Keratinocyte (primary cell): ENCODE data around the gene ITGB5. TPM values are rescaled to one million over a fixed set of nuclear protein-coding genes. Genes with fewer than 3 reads are reported as not detected.

Experiments
- DNase-seq: peaks from one replicate; pipeline ENCODE4 v3.0.0-alpha.2; 2011; ENCODE audit warnings: low read depth, missing footprints, low spot score
- FAIRE-seq: peaks from 2 replicates; lab custom pipeline; 2011; peaks lifted over from hg19 to GRCh38; lab: Jason Lieb, UNC
- H2AFZ ChIP-seq: 2 replicates; pipeline ENCODE4 v1.6.0; 2012; ENCODE audit warnings: low read length, control low read depth, inconsistent platforms; ENCODE audit not compliant: control insufficient read depth
- H3K27ac ChIP-seq: 2 replicates; pipeline ENCODE4 v1.5.1; 2011; ENCODE audit warnings: low read length; ENCODE audit not compliant: control insufficient read depth, insufficient read depth
- H3K27me3 ChIP-seq: 3 replicates; pipeline ENCODE4 v1.6.0; 2011; ENCODE audit warnings: low read length; ENCODE audit not compliant: control insufficient read depth, insufficient read depth; ENCODE audit errors: extremely low read depth
- H3K36me3 ChIP-seq, 2 experiments: 2 replicates in 1 of 2; 3 replicates in 1 of 2; pipeline ENCODE4 v1.5.1; 2011; ENCODE audit warnings: low read length in 2 of 2, mild to moderate bottlenecking in 1 of 2; ENCODE audit not compliant: control insufficient read depth in 2 of 2, insufficient read depth in 2 of 2; ENCODE audit errors: extremely low read depth in 1 of 2
- H3K4me1 ChIP-seq: 3 replicates; pipeline ENCODE4 v1.5.1; 2011; ENCODE audit warnings: low read length; ENCODE audit not compliant: control insufficient read depth, insufficient read depth; ENCODE audit errors: extremely low read depth
- H3K4me2 ChIP-seq: 3 replicates; pipeline ENCODE4 v1.6.0; 2011; ENCODE audit warnings: low read depth, low read length; ENCODE audit not compliant: control insufficient read depth, insufficient read depth; ENCODE audit errors: extremely low read depth
- H3K4me3 ChIP-seq, 3 experiments: fragments of 200-600 bp in 1 of 3; sonication (generic) in 1 of 3; 2 replicates in 2 of 3; 3 replicates in 1 of 3; pipeline ENCODE4 v1.5.1; 2011 to 2016; ENCODE audit warnings: low read length in 3 of 3, mild to moderate bottlenecking in 3 of 3, control low read depth in 2 of 3, inconsistent platforms in 1 of 3, low read depth in 1 of 3, mixed read lengths in 1 of 3, mixed run types in 1 of 3, moderate library complexity in 1 of 3; ENCODE audit not compliant: control insufficient read depth in 2 of 3, insufficient read depth in 2 of 3; ENCODE audit errors: extremely low read depth in 1 of 3
- H3K79me2 ChIP-seq: 2 replicates; pipeline ENCODE4 v1.6.0; 2012; ENCODE audit warnings: low read length; ENCODE audit not compliant: control insufficient read depth, insufficient read depth
- H3K9ac ChIP-seq: 3 replicates; pipeline ENCODE4 v1.6.0; 2011; ENCODE audit warnings: low read length; ENCODE audit not compliant: control insufficient read depth, insufficient read depth; ENCODE audit errors: extremely low read depth
- H3K9me1 ChIP-seq: 3 replicates; pipeline ENCODE4 v1.6.0; 2011; ENCODE audit warnings: low read length; ENCODE audit not compliant: control insufficient read depth, insufficient read depth; ENCODE audit errors: extremely low read depth
- H3K9me3 ChIP-seq: 2 replicates; pipeline ENCODE4 v1.5.1; 2012; ENCODE audit warnings: low read depth, low read length; ENCODE audit not compliant: control insufficient read depth
- H4K20me1 ChIP-seq: 3 replicates; pipeline ENCODE4 v1.6.0; 2011; ENCODE audit warnings: low read length; ENCODE audit not compliant: control insufficient read depth, insufficient read depth; ENCODE audit errors: extremely low read depth
- EZH2 ChIP-seq: IDR thresholded peaks from one replicate; pipeline ENCODE4 v1.6.1; 2012; ENCODE audit warnings: inconsistent platforms, mild to moderate bottlenecking, low read length, moderate library complexity
- dilution Hi-C: fragments of 300-500 bp; cut with MboI; formaldehyde crosslinking; loops from one replicate; pipeline ENCODE4 v1.7.0; 2020; ENCODE audit warnings: low sequenced_read_pairs; ENCODE audit not compliant: extremely low pct_ligation_motif_present
- polyA plus RNA-seq, 5 experiments: library from polyadenylated mRNA; depleted of rRNA in 3 of 5; stranded (reverse) in 3 of 5; stranded (forward) in 1 of 5; unstranded in 1 of 5; fragments of >200 nt; gene quantifications; 1 replicate in 1 of 5; 2 replicates in 3 of 5; 3 replicates in 1 of 5; pipeline versions ENCODE4 v1.2.1 to v1.2.3, GENCODE V29; 2011 to 2012; ENCODE audit warnings: missing spikeins in 2 of 5, low read depth in 1 of 5, low replicate concordance in 1 of 5
- TF ChIP-seq, protein P1 (sequence below), 3 experiments: IDR thresholded peaks in 1 of 3; conservative IDR thresholded peaks in 1 of 3; optimal IDR thresholded peaks in 1 of 3; 2 replicates in 2 of 3; 3 replicates in 1 of 3; pipeline versions ENCODE3 to v1.5.1; 2011; ENCODE audit warnings: low read length in 3 of 3, mild to moderate bottlenecking in 3 of 3, moderate library complexity in 2 of 3, control low read depth in 1 of 3, inconsistent platforms in 1 of 3; ENCODE audit not compliant: insufficient read depth in 2 of 3; ENCODE audit errors: extremely low read depth in 1 of 3

The ITGB5 gene
- polyA plus RNA-seq, 1 donor (not counting 4 experiments of a cell fraction or from before 2014, with no cell fraction given), result 136 TPM

DNA sequence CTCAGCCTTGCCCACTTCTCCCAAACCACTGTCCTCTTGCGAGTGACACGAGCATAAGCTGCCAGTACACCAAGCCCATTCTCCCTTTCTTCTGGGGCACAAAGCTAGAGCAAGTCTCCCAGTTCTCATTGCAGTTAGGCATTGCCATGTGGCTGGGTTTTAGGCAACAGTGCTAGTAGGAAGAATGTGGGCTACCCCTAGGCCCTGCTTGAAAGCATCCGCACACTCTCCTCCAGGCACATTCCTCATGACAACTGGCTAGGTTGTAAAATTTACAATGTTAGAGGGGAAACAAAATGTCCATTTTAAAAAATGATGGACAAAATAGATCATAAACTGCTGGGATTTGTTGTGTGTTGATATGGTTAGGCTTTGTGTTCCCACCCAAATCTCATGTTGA lies 19.7 kb downstream of the ITGB5 start:
- Histone ChIP-seq H3K36me3 (peaks cover 10 to 15% of the 10 kb centered on the region in 2 experiments), H2AFZ (no peak overlapping the region), H4K20me1 (peaks cover 4% of the 10 kb centered on the region), H3K4me3 (no peak overlapping the region), H3K9me3 (no peaks in the 10 kb centered on the region), H3K27me3 (no peaks in the 10 kb centered on the region), H3K9ac (no peak overlapping the region), H3K79me2 (peaks cover 22% of the 10 kb centered on the region), H3K9me1 (no peaks in the 10 kb centered on the region), H3K4me2 (no peak overlapping the region), H3K4me1 (peaks cover 27% of the 10 kb centered on the region), H3K27ac (no peak overlapping the region)
- TF ChIP-seq EZH2, result no peak
- TF ChIP-seq, protein P1, sequence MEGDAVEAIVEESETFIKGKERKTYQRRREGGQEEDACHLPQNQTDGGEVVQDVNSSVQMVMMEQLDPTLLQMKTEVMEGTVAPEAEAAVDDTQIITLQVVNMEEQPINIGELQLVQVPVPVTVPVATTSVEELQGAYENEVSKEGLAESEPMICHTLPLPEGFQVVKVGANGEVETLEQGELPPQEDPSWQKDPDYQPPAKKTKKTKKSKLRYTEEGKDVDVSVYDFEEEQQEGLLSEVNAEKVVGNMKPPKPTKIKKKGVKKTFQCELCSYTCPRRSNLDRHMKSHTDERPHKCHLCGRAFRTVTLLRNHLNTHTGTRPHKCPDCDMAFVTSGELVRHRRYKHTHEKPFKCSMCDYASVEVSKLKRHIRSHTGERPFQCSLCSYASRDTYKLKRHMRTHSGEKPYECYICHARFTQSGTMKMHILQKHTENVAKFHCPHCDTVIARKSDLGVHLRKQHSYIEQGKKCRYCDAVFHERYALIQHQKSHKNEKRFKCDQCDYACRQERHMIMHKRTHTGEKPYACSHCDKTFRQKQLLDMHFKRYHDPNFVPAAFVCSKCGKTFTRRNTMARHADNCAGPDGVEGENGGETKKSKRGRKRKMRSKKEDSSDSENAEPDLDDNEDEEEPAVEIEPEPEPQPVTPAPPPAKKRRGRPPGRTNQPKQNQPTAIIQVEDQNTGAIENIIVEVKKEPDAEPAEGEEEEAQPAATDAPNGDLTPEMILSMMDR (optimal IDR thresholded peaks at IDR 0.05 in 1 of 3, IDR thresholded peaks at IDR 0.05 in 1 of 3, conservative IDR thresholded peaks at IDR 0.05 in 1 of 3; ENCODE audit: extremely low read depth in 1 of 3, insufficient read depth in 2 of 3, low read length in 3 of 3), result no peak
- dilution Hi-C loops, result no loop called here
- no peak for FAIRE-seq
- no peak for DNase-seq

- Histone ChIP-seq H3K36me3 (peaks cover 3 to 13% of the 10 kb centered on the region in 2 experiments), H3K27me3 (no peaks in the 10 kb centered on the region), H3K27ac (no peak overlapping the region), H3K9ac (no peak overlapping the region), H3K4me1 (peaks cover 34% of the 10 kb centered on the region), H3K9me3 (no peaks in the 10 kb centered on the region), H2AFZ (no peak overlapping the region), H3K4me2 (no peak overlapping the region), H3K9me1 (no peaks in the 10 kb centered on the region), H4K20me1 (peaks cover 4% of the 10 kb centered on the region), H3K4me3 (no peak overlapping the region), H3K79me2 (peaks cover 32% of the 10 kb centered on the region)
- no peak for TF ChIP-seq EZH2
- TF ChIP-seq, protein P1 (optimal IDR thresholded peaks at IDR 0.05 in 1 of 3, IDR thresholded peaks at IDR 0.05 in 1 of 3, conservative IDR thresholded peaks at IDR 0.05 in 1 of 3; ENCODE audit: extremely low read depth in 1 of 3, insufficient read depth in 2 of 3, low read length in 3 of 3), result no peak
- dilution Hi-C loops, result no loop called here
- DNase-seq (no peak), FAIRE-seq (no peak)
These were observed 25.2 kb downstream of the ITGB5 start for GRCh38 chr3:124862006-124862405.
